DMS114 treated with DMSO at 0.1 percent for 48 hours (cell line): Measurements from ENCODE around the gene S1PR4.
A peak's percentile ranks its signal among the peaks of the same experiment; 100 is the strongest.

Source experiments
- DNase-seq: peaks from one replicate; lab custom pipeline; 2025; ENCODE audit not compliant: unreplicated experiment; lab: John Stamatoyannopoulos, UW

Gene S1PR4, protein sequence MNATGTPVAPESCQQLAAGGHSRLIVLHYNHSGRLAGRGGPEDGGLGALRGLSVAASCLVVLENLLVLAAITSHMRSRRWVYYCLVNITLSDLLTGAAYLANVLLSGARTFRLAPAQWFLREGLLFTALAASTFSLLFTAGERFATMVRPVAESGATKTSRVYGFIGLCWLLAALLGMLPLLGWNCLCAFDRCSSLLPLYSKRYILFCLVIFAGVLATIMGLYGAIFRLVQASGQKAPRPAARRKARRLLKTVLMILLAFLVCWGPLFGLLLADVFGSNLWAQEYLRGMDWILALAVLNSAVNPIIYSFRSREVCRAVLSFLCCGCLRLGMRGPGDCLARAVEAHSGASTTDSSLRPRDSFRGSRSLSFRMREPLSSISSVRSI

GRCh38 chr19:3178377-3178972 lies at the start of gene S1PR4:
S1PR4 (plus strand) TSS chr19:3178769; CDS start chr19:3178793, 24 bp downstream.
- DNase-seq: no peak

DNA sequence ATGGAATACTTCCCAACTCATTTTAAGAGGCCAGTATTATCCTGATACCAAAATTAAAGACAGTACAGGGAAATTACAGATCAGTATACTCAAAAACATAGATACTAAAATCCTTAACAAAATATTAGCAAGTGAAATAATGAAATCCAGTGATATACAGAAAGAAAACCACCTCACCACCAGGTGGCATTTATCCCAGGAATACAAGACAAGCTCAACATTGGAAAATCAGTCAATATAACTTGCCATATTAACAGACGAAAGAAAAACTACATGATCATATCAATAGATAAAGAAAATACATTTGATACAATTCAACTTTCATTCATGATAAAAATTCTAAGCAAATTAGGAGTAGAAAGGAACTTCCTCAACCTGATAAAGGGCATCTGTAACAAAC lies 49.5 kb upstream of the S1PR4 start:
- peak; percentile 10 for DNase-seq

- DNase-seq: no peak
Observed at GRCh38 chr19:3131168-3131567, 47.4 kb upstream of the S1PR4 start.

DNA sequence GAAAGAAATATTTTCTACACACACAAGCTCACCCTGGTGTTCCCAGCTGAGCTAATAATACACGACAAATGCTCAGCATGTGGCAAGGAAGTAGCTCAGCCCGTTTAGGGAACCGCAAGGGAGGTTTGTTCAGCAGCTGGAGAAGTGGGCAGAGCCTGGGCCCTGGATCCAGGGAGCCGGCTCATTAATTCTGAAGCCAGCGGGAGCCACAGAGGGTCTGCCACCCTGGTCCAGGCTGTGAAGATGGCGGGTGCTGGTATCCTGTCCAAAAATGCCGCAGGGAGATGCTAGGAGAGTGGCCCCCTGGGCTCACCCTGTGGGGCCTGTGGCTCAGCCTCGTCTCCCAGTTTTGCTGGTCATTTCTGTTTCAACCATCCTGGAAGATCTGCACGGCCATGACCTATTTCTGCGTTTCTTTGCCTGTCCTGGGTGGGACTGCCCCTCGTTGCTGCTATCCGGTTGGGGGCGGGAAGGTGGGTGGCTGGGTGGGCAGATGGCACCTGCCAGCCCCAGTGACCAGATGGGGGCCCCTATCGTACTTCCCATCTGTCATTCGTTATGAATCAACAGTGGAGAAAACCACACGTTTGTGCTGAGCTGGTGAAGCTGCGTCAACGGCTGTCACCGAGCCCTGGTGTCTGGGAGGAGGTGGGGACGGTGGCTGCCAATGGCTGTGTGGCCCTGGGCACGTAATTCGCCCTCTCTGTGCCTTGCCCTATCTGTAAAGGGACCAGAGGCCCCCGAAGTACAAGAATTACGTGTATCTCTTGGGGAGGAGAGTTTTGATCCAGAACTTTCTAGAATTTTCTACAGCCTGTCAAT lies 45.4 kb upstream of the S1PR4 start:
- DNase-seq: no peak

- no peak for DNase-seq
Observed at GRCh38 chr19:3133793-3134116, 44.8 kb upstream of the S1PR4 start.

GRCh38 chr19:3135961-3136683 lies 42.4 kb upstream of the S1PR4 start, which contains the start of gene GNA15:
GNA15 (plus strand) TSS chr19:3136033; CDS start chr19:3136451, 418 bp downstream.
- no peak for DNase-seq

GRCh38 chr19:3136684-3137055 lies 41.9 kb upstream of the S1PR4 start:
- no peak for DNase-seq

- no peak for DNase-seq
Observed at GRCh38 chr19:3137119-3137518, 41.5 kb upstream of the S1PR4 start.

- no peak for DNase-seq
Observed at GRCh38 chr19:3138268-3138667, 40.3 kb upstream of the S1PR4 start.

DNA sequence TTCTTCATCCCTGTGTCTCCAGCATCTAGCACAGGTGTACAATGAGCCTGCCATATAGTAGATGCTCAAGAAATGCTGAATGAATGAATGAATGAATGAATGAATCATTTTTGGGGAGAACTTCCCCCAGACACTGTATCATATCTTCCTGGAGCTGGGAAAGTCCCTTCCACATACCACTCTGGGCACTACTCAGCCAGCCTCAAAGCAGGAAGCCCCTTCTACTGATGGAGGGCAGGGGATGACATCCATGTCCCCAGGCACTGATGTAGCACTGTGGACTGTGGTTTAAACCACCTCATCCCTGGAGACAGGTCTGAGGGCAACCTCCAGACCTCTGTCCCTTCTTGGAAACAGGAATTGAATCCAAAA lies 37.9 kb upstream of the S1PR4 start:
- no peak for DNase-seq

- no peak for DNase-seq
Observed at GRCh38 chr19:3142292-3142670, 36.3 kb upstream of the S1PR4 start.

DNA sequence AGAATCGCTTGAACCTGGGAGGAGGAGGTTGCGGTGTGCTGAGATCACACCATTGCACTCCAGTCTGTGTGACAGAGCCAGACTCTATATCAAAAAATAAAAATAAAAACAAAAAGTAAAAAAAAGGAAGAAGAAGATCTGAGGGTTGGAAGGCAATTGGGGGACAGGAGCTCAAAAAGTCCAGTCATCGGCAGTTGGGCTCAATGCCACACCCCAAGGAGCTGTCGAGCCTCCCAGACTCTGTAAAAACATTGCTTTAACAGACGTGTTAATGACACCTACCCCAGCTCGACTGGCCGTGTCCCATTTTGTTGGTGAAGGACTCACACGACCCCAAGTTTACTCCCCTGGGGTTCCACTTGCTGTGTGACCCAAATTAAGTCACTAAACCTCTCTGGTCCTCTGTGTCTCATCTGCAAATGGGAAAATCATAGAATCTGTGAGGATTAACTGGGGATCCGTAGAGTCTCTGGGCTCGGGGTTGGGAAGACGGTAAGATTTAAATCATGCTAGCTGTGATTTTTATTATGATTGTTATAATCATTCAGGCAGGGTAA lies 35.7 kb upstream of the S1PR4 start:
- DNase-seq: no peak

DNA sequence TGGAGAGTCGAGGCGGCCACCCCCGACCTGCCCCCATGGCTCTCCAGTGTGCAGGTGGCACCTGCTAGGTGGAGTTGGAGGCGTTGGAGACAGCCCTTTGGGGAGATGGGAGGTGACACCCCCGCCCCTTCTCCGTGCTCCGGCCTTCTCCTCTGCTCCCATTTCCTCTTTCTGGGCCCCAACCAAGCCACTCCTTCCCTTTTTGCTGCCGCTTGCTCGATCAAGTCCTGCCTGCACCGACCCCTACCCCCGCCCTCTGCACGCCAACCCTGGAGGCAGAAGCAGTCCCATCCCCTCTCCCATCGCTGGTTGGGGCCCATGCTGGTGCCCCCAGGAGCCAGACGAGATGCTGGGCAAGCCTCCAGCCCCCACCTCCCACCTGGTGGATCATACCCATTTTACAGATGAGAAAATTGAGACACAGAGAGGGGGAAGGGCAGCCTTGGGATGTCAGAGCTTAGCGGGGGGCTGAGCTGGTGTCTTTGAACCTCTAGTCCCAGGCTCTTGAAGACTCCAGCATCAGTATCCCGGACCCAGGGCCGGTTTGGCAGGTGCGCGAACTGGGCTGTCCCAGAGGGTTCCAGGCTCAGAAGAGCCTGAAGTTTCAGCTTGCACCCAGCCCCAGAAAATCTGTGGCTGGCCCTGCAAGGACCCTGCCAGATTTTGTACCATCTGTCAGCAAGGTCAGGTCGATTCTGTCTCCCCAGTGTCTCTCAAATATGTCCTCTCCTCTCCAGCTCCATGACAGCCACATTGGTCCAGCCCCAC lies 32.5 kb upstream of the S1PR4 start:
- DNase-seq: no peak

DNA sequence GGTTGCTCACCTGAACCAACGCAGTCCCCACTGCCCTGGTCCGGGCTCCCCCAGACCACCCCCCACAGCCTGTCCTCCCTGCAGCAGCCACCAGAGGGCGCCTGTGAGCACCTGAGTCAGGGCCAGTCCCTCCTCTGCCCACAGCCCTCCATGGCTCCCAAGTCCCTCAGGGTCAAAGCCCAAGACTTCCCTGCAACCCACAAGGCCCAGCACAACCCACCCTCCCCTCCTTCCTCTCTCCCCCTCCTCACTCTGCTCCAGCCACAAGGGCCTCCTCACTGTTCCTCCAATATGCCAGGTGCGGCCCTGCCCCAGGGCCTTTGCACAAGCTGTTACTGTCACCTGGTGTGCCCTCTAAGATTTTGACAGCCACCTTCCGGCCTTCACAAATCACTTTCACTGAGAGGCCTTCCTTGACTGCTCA lies 31.9 kb upstream of the S1PR4 start:
- no peak for DNase-seq

- DNase-seq: no peak
Observed at GRCh38 chr19:3148503-3148902, 30.1 kb upstream of the S1PR4 start.

GRCh38 chr19:3149089-3149488 lies 29.5 kb upstream of the S1PR4 start:
- DNase-seq: no peak

DNA sequence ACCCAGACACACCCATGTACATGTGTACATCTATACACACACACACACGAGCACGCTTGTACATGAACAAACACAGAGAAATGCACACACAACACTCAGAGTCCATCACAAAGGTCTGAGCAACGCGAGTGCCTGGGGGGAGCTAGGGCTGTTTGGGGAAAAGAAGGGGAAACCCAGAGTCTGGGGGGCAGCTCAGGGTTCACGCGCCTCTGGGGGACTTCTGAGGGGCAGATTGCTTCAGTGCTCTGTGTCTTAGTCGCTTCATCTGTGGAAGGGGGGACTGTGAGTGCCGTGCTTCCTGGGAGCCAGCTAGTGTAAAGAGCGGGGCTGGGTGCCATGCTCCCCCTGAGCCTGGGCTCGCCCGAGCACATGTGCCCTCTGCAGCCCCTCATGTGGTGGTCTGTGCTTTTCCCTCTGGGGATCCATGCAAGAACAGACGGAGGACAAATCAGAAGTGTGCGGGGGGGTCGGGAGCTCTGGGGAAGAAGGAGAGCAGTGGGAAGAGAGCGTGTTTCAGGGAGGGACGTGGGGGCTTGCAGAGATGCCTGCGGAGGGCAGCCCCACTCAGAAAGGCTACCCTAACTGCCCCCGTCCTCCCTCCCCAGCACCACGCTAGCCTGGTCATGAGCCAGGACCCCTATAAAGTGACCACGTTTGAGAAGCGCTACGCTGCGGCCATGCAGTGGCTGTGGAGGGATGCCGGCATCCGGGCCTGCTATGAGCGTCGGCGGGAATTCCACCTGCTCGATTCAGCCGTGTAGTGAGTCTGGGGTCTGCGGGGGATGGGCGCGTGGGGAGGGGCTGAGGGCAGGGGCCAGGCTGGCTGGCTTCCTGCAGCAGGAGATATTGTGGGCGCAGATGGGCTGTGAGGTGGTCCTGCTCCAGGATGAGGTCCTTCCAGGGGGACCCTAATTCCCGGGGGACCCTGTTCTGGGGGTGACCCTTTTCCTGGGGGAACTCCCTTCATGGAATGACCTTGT lies 28.8 kb upstream of the S1PR4 start:
- DNase-seq: no peak

GRCh38 chr19:3150739-3151329 lies 27.7 kb upstream of the S1PR4 start:
- no peak for DNase-seq
